IMR-90 (cell line): ENCODE results near the gene KRTAP12-4. TPM values are rescaled to one million over a fixed set of nuclear protein-coding genes. Genes with fewer than 3 reads are reported as not detected.

Experiments used
- ATAC-seq: fragments of 200-7000 bp; cut with Tn5 transposase; 2 replicates; pipeline ENCODE4 v1.9.1; 2020; ENCODE audit warnings: low read depth, mild to moderate bottlenecking, moderate library complexity
- BruUV-seq: library from RNA; stranded (reverse); fragments of 400-500 nt; replicated peaks from 2 replicates; lab custom pipeline; 2021; lab: Mats Ljungman, UMichigan
- CTCF ChIA-PET: fragments of 300-600 bp; formaldehyde crosslinking; extraction: SDS; loops from one replicate; lab custom pipeline; 2021; ENCODE audit warnings: antibody characterized with exemption; lab: Yijun Ruan, JAX
- POLR2A ChIA-PET: fragments of 300-600 bp; sonication (Branson Sonifier 250); formaldehyde crosslinking; loops from one replicate; lab custom pipeline; 2022; ENCODE audit warnings: antibody characterized with exemption; ENCODE audit not compliant: unreplicated experiment; lab: Charles Lee
- DNase-seq: peaks from one replicate; pipeline ENCODE4 v3.0.0; 2013
- H2AFZ ChIP-seq: replicated peaks from 2 replicates; pipeline ENCODE3; 2013; ENCODE audit warnings: low read length, mild to moderate bottlenecking; ENCODE audit not compliant: poor library complexity
- H2AK5ac ChIP-seq: 2 replicates; pipeline ENCODE4 v1.6.1; 2013; ENCODE audit warnings: low read depth, low read length, inconsistent platforms
- H2AK9ac ChIP-seq: replicated peaks from 2 replicates; pipeline ENCODE3; 2013; ENCODE audit warnings: mild to moderate bottlenecking, low read depth, low read length, moderate library complexity; ENCODE audit not compliant: poor library complexity
- H2BK120ac ChIP-seq: 2 replicates; pipeline ENCODE4 v1.6.1; 2013; ENCODE audit warnings: low read depth, low read length, inconsistent platforms
- H2BK15ac ChIP-seq: 3 replicates; pipeline ENCODE4 v1.6.1; 2013; ENCODE audit warnings: low read depth, low read length, inconsistent platforms
- H2BK20ac ChIP-seq: 2 replicates; pipeline ENCODE4 v1.6.1; 2013; ENCODE audit warnings: low read depth, mild to moderate bottlenecking, inconsistent platforms, low read length, moderate library complexity
- H2BK5ac ChIP-seq: 2 replicates; pipeline ENCODE4 v1.6.1; 2013; ENCODE audit warnings: mild to moderate bottlenecking, low read depth, low read length, inconsistent platforms; ENCODE audit not compliant: poor library complexity, severe bottlenecking
- H3K14ac ChIP-seq: replicated peaks from 2 replicates; pipeline ENCODE4 v1.6.1; 2013; ENCODE audit warnings: low read depth, low read length, inconsistent platforms
- H3K18ac ChIP-seq: 2 replicates; pipeline ENCODE4 v1.6.1; 2013; ENCODE audit warnings: low read depth, low read length, control low read depth
- H3K23ac ChIP-seq: 2 replicates; pipeline ENCODE4 v1.6.1; 2013; ENCODE audit warnings: low read depth, low read length, inconsistent platforms
- H3K27ac ChIP-seq: 2 replicates; pipeline ENCODE4 v1.5.1; 2013; ENCODE audit warnings: mild to moderate bottlenecking, control low read depth, low read length; ENCODE audit not compliant: insufficient read depth
- H3K27me3 ChIP-seq: 2 replicates; pipeline ENCODE4 v1.6.1; 2013; ENCODE audit warnings: low read length; ENCODE audit not compliant: control insufficient read depth, insufficient read depth
- H3K36me3 ChIP-seq: 2 replicates; pipeline ENCODE4 v1.6.1; 2013; ENCODE audit warnings: low read length, mixed read lengths; ENCODE audit not compliant: control insufficient read depth, insufficient read depth
- H3K4ac ChIP-seq: 2 replicates; pipeline ENCODE4 v1.6.1; 2013; ENCODE audit warnings: low read depth, low read length, inconsistent platforms
- H3K4me1 ChIP-seq: 2 replicates; pipeline ENCODE4 v1.6.1; 2013; ENCODE audit warnings: low read length, mixed read lengths; ENCODE audit not compliant: control insufficient read depth, insufficient read depth
- H3K4me2 ChIP-seq: 2 replicates; pipeline ENCODE4 v1.6.1; 2013; ENCODE audit warnings: low read depth, mild to moderate bottlenecking, control low read depth, low read length, moderate library complexity
- H3K4me3 ChIP-seq: 2 replicates; pipeline ENCODE4 v1.5.1; 2013; ENCODE audit warnings: low read depth, mild to moderate bottlenecking, control low read depth, low read length, moderate library complexity; ENCODE audit not compliant: insufficient read depth
- H3K56ac ChIP-seq: 2 replicates; pipeline ENCODE4 v1.6.1; 2013; ENCODE audit warnings: low read length, inconsistent platforms; ENCODE audit not compliant: insufficient read depth; ENCODE audit errors: extremely low read depth
- H3K79me1 ChIP-seq, 2 experiments: 2 replicates each; pipeline ENCODE4 v1.6.1; 2013; ENCODE audit warnings: low read length in 2 of 2, inconsistent platforms in 1 of 2, low read depth in 1 of 2
- H3K9ac ChIP-seq: 2 replicates; pipeline ENCODE4 v1.6.1; 2013; ENCODE audit warnings: low read depth, low read length, control low read depth
- H3K9me1 ChIP-seq: 2 replicates; pipeline ENCODE4 v1.6.1; 2013; ENCODE audit warnings: low read length, inconsistent platforms; ENCODE audit not compliant: insufficient read depth
- H3K9me3 ChIP-seq: 2 replicates; pipeline ENCODE4 v1.6.1; 2013; ENCODE audit warnings: low read length; ENCODE audit not compliant: control insufficient read depth, insufficient read depth
- H4K20me1 ChIP-seq: 2 replicates; pipeline ENCODE4 v1.6.1; 2013; ENCODE audit warnings: low read length, inconsistent platforms; ENCODE audit not compliant: insufficient read depth
- H4K5ac ChIP-seq: 2 replicates; pipeline ENCODE4 v1.6.1; 2013; ENCODE audit warnings: mild to moderate bottlenecking, low read depth, low read length, control low read depth
- H4K8ac ChIP-seq, 2 experiments: 2 replicates each; pipeline ENCODE4 v1.6.1; 2013; ENCODE audit warnings: low read depth in 2 of 2, low read length in 2 of 2, control low read depth in 1 of 2, inconsistent platforms in 1 of 2
- H4K91ac ChIP-seq: 2 replicates; pipeline ENCODE4 v1.6.1; 2013; ENCODE audit warnings: low read depth, low read length, inconsistent platforms; ENCODE audit not compliant: insufficient read depth
- BHLHE40 ChIP-seq: fragments of 150-350 bp; IDR thresholded peaks from 2 replicates; pipeline ENCODE4 v1.6.1; 2016; ENCODE audit warnings: mild to moderate bottlenecking, low read depth, low read length
- CEBPB ChIP-seq: IDR thresholded peaks from 2 replicates; pipeline ENCODE4 v1.6.1; 2012; ENCODE audit warnings: low read depth, low read length, improper control_type of control experiment
- CHD1 ChIP-seq: IDR thresholded peaks from 2 replicates; pipeline ENCODE4 v1.6.1; 2012; ENCODE audit warnings: low read depth, low read length, improper control_type of control experiment
- FOS ChIP-seq: fragments of 150-350 bp; IDR thresholded peaks from 2 replicates; pipeline ENCODE4 v1.6.1; 2016; ENCODE audit warnings: low read depth, low read length
- MAFK ChIP-seq: IDR thresholded peaks from 2 replicates; pipeline ENCODE4 v1.6.1; 2012; ENCODE audit warnings: low read depth, low read length, improper control_type of control experiment
- MAZ ChIP-seq: IDR thresholded peaks from 2 replicates; pipeline ENCODE4 v1.6.1; 2012; ENCODE audit warnings: low read depth, mild to moderate bottlenecking, low read length, improper control_type of control experiment, moderate library complexity, borderline replicate concordance
- MXI1 ChIP-seq: IDR thresholded peaks from 2 replicates; pipeline ENCODE4 v1.6.1; 2012; ENCODE audit warnings: low read depth, mild to moderate bottlenecking, low read length, moderate library complexity, borderline replicate concordance
- NFE2L2 ChIP-seq: fragments of 150-350 bp; IDR thresholded peaks from 2 replicates; pipeline ENCODE4 v1.6.1; 2016; ENCODE audit warnings: low read depth, mild to moderate bottlenecking, low read length
- POLR2A ChIP-seq: IDR thresholded peaks from 2 replicates; pipeline ENCODE4 v1.6.1; 2012; ENCODE audit warnings: mild to moderate bottlenecking, low read depth, low read length
- RAD21 ChIP-seq: IDR thresholded peaks from 2 replicates; pipeline ENCODE4 v1.6.1; 2012; ENCODE audit warnings: low read length, improper control_type of control experiment
- RCOR1 ChIP-seq: IDR thresholded peaks from 2 replicates; pipeline ENCODE4 v1.6.1; 2012; ENCODE audit warnings: mild to moderate bottlenecking, low read length, improper control_type of control experiment; ENCODE audit not compliant: insufficient replicate concordance
- RFX5 ChIP-seq: IDR thresholded peaks from 2 replicates; pipeline ENCODE4 v1.8.0; 2012; ENCODE audit warnings: low read depth, mild to moderate bottlenecking, low read length, moderate library complexity
- SMC3 ChIP-seq: fragments of 150-350 bp; IDR thresholded peaks from 2 replicates; pipeline ENCODE4 v1.6.1; 2016; ENCODE audit warnings: low read depth, mild to moderate bottlenecking, antibody characterized with exemption, low read length, moderate library complexity
- WGBS, 2 experiments: methylation state at CpG; one replicate each; pipeline versions ENCODE4 v1.1.5 to v1.1.7; 2013; ENCODE audit warnings: missing lambda C conversion rate in 2 of 2; ENCODE audit not compliant: insufficient read length in 1 of 2; ENCODE audit errors: extremely low coverage in 2 of 2; 5-methylcytosine and 5-hydroxymethylcytosine counted together
- dilution Hi-C: fragments of 300-500 bp; cut with HindIII; formaldehyde crosslinking; loops from one replicate; pipeline ENCODE4 v1.14.3; 2018; ENCODE audit warnings: low sequenced_read_pairs; ENCODE audit not compliant: unreplicated experiment
- in situ Hi-C: fragments of 300-500 bp; cut with MboI; formaldehyde crosslinking; loops from 3 replicates; pipeline ENCODE4 v1.14.3; 2019; ENCODE audit warnings: low sequenced_read_pairs, inconsistent platforms, mixed read lengths
- intact Hi-C: fragments of 100-400 bp; cut with micrococcal nuclease; formaldehyde crosslinking; loops from 2 replicates; pipeline ENCODE4 v1.10.0; 2022
- polyA plus RNA-seq, 3 experiments: library from polyadenylated mRNA; depleted of rRNA; stranded (reverse); fragments of >200 nt; gene quantifications; 2 replicates each; pipeline ENCODE4 v1.2.3, GENCODE V29; 2012; ENCODE audit warnings: low replicate concordance in 1 of 3
- total RNA-seq: library from RNA; depleted of rRNA; stranded (reverse); fragments of >200 nt; gene quantifications from 2 replicates; pipeline ENCODE4 v1.2.3, GENCODE V29; 2012
- TF ChIP-seq, protein P1 (sequence below): fragments of 150-350 bp; IDR thresholded peaks from 2 replicates; pipeline ENCODE4 v1.6.1; 2017; ENCODE audit warnings: mild to moderate bottlenecking, antibody characterized with exemption, low read length, low read depth
- TF ChIP-seq, protein P2 (sequence below): conservative IDR thresholded peaks from 2 replicates; pipeline ENCODE4 v1.5.1; 2012; ENCODE audit warnings: mild to moderate bottlenecking, low read depth, low read length, improper control_type of control experiment
- TF ChIP-seq, protein P3 (sequence below): fragments of 150-350 bp; IDR thresholded peaks from 2 replicates; pipeline ENCODE4 v1.6.1; 2016; ENCODE audit warnings: low read depth, mild to moderate bottlenecking, low read length, moderate library complexity, borderline replicate concordance

The KRTAP12-4 gene
- total and polyA plus RNA-seq, 2 of the 4 experiments (the other 2 are of a cell fraction): not detected

- no peak for TF ChIP-seq MXI1
- TF ChIP-seq CEBPB: no peak
- no peak for TF ChIP-seq BHLHE40
- TF ChIP-seq RFX5: no peak
- TF ChIP-seq MAZ: no peak
- no peak for TF ChIP-seq RAD21
- TF ChIP-seq RCOR1: no peak
- TF ChIP-seq POLR2A: no peak
- TF ChIP-seq, protein P1, sequence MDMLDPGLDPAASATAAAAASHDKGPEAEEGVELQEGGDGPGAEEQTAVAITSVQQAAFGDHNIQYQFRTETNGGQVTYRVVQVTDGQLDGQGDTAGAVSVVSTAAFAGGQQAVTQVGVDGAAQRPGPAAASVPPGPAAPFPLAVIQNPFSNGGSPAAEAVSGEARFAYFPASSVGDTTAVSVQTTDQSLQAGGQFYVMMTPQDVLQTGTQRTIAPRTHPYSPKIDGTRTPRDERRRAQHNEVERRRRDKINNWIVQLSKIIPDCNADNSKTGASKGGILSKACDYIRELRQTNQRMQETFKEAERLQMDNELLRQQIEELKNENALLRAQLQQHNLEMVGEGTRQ: no peak
- TF ChIP-seq, protein P2, sequence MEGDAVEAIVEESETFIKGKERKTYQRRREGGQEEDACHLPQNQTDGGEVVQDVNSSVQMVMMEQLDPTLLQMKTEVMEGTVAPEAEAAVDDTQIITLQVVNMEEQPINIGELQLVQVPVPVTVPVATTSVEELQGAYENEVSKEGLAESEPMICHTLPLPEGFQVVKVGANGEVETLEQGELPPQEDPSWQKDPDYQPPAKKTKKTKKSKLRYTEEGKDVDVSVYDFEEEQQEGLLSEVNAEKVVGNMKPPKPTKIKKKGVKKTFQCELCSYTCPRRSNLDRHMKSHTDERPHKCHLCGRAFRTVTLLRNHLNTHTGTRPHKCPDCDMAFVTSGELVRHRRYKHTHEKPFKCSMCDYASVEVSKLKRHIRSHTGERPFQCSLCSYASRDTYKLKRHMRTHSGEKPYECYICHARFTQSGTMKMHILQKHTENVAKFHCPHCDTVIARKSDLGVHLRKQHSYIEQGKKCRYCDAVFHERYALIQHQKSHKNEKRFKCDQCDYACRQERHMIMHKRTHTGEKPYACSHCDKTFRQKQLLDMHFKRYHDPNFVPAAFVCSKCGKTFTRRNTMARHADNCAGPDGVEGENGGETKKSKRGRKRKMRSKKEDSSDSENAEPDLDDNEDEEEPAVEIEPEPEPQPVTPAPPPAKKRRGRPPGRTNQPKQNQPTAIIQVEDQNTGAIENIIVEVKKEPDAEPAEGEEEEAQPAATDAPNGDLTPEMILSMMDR: no peak
- no peak for TF ChIP-seq SMC3
- TF ChIP-seq CHD1: no peak
- TF ChIP-seq, protein P3, sequence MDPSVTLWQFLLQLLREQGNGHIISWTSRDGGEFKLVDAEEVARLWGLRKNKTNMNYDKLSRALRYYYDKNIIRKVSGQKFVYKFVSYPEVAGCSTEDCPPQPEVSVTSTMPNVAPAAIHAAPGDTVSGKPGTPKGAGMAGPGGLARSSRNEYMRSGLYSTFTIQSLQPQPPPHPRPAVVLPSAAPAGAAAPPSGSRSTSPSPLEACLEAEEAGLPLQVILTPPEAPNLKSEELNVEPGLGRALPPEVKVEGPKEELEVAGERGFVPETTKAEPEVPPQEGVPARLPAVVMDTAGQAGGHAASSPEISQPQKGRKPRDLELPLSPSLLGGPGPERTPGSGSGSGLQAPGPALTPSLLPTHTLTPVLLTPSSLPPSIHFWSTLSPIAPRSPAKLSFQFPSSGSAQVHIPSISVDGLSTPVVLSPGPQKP: no peak
- TF ChIP-seq FOS: no peak
- TF ChIP-seq MAFK: no peak
- no peak for TF ChIP-seq NFE2L2
- CTCF ChIA-PET: no interaction called here
- BruUV-seq: no TSS peak
Measured at GRCh38 chr21:44647222-44647552, 7.3 kb downstream of the KRTAP12-4 start.

More at GRCh38 chr21:44647222-44647552, 7.3 kb downstream of the KRTAP12-4 start:
- Histone ChIP-seq H3K27me3 (no peaks in the 10 kb centered on the region; the same call in 1 of the 2 replicates), H4K8ac (no peak overlapping the region), H3K9me1 (no peaks in the 10 kb centered on the region), H2AK5ac (no peak overlapping the region), H2BK15ac (no peak overlapping the region), H3K27ac (no peak overlapping the region), H3K36me3 (no peaks in the 10 kb centered on the region), H2AK9ac (no peak overlapping the region), H4K91ac (no peak overlapping the region), H3K18ac (no peak overlapping the region), H2BK120ac (no peak overlapping the region), H2BK20ac (no peak overlapping the region), H3K4ac (no peak overlapping the region), H3K4me3 (no peak overlapping the region), H3K79me1 (no peaks in the 10 kb centered on the region), H3K14ac (no peak overlapping the region), H3K9me3 (peaks cover 6% of the 10 kb centered on the region), H2AFZ (no peak overlapping the region), H4K20me1 (no peaks in the 10 kb centered on the region), H3K56ac (no peak overlapping the region), H3K4me2 (no peak overlapping the region), H2BK5ac (no peak overlapping the region), H3K4me1 (no peaks in the 10 kb centered on the region), H3K23ac (no peak overlapping the region), H3K9ac (no peak overlapping the region), H4K5ac (no peak overlapping the region)
- intact Hi-C loops (no loop called here), dilution Hi-C loops (no loop called here), in situ Hi-C loops (no loop called here)
- ATAC-seq (no peak), DNase-seq (no peak)
- 12% methylated on average over 6 of the region's 8 CpGs; no CpG with 5 or more reads in 1 of the 2 experiments for WGBS, 2 experiments
- POLR2A ChIA-PET: no interaction called here
